GM21528 (cell line): ENCODE measurements around the gene MBOAT7.
"Not testable (repeated sequence)": the region's sequence is repeated elsewhere in the genome, so short reads cannot be mapped to it uniquely, and the experiment has no call there.

ENCODE experiments used
- ATAC-seq: cut with Tn5 transposase; IDR thresholded peaks from one replicate; pipeline ENCODE4 v1.9.1; 2021; ENCODE audit warnings: mild to moderate bottlenecking, moderate library complexity; ENCODE audit not compliant: unreplicated experiment, low FRiP score

MBOAT7 gene, protein sequence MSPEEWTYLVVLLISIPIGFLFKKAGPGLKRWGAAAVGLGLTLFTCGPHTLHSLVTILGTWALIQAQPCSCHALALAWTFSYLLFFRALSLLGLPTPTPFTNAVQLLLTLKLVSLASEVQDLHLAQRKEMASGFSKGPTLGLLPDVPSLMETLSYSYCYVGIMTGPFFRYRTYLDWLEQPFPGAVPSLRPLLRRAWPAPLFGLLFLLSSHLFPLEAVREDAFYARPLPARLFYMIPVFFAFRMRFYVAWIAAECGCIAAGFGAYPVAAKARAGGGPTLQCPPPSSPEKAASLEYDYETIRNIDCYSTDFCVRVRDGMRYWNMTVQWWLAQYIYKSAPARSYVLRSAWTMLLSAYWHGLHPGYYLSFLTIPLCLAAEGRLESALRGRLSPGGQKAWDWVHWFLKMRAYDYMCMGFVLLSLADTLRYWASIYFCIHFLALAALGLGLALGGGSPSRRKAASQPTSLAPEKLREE

DNA sequence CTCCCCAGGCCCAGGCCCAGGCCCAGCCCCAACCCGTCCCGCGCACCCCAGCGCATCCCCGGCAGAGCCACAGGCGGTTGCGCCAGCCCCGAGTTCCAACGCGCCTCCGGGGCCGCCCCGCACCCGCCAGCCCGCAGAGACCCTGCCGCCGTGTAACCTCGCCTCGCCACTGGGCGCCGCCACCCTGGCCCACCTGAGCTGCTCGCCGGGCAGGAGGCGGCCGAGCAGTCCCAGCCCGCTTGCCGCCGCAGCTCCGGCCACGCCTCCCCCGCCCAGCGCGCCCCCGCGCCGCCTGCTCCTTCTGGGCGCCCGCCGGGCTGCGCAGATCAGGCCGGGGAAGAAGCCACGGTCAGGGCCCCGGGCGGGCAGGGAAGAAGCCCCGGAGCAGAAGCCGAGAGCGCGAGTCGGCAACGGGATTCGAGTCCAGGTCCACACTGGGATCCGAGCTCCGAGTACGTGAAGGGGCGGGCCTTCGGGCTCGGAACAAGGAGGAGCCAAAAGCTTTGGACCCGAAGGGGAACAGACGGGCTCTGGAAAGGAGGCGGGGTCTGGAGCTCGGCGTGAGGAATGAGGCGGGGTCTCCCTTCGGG is at the start of gene MBOAT7:
Gene MBOAT7, minus strand, starts transcription at position 436 of the 590 bp plus-strand sequence. CDS start 1,072 bp downstream, outside the sequence.
- ATAC-seq, result peak; percentile 15

DNA sequence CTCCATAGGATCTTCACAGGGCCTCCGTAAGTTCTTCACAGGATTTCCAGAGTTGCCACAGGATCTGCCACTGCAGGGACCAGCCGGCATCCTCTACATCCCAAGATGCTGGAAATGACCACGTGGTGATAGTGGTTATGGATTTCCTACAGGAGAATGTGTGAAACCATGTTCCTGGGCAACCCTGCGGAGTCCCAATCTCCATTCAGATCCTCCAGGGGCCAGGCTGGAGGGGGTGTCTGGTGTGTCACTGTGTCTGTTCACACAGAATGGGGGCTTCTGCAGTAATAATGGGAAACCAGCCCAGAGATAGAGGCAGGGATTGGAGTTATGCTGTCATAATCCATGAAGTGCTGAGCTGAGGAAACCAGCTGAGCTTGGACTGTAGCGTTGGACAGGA is 44.6 kb upstream of the MBOAT7 start:
- ATAC-seq, result no peak

DNA sequence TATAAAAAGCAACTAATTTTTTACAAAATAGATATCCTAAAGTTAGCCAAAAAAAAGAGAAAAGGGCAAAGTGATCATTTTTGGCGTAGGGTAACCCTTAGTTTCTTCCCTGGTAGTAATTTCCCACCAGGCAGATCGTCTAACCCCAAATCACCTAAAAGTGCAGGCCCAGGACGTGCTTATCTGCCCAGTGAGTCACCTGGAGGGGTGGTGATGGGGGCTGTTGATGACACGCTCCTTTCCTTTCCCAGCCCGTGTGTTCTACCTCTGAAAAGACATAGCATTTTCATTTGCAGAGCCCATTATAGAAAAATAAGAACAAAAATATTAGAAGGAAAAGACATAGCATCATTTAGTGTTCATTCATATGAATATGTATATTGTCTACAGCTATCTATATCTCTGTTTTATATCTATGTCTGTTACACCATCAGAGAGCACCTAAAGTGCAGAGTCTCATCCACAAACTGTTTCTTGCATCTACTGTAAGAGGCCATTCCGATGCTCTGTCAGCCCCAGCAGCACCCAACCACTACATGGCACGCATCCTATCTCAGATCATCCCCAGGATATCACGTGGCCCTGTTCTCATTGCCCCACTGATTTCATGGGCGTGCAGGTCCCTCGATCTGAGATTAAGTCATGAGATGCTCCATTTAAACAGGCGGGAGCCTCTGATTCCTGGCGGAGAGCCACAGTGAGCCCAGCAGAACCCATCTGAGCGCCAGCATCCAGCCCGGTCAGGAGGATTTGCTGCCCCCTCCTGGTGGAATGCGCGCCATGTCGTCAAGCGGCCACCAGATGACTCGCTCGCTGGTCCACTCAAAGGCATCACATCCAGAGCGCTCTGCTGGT is 41.9 kb upstream of the MBOAT7 start:
- peak; percentile 75 for ATAC-seq

DNA sequence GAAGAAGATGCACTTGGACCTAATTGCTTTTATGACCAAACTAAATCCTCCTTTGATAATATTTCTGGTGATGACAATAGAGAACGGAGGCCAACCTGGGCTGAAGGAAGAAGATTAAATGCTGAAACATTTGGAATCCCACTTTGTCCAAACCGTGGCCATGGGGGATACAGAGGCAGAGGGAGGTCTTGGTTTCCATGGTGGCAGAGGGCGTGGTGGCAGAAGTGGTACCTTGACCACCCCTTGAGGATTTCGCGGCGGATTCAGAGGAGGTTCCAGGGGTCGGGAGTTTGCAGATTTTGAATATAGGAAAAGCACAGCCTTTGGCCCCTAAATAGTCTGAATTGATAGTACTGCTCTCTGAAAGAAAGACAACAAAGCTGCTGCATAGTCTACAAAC is 40.7 kb upstream of the MBOAT7 start:
- ATAC-seq, result no peak

DNA sequence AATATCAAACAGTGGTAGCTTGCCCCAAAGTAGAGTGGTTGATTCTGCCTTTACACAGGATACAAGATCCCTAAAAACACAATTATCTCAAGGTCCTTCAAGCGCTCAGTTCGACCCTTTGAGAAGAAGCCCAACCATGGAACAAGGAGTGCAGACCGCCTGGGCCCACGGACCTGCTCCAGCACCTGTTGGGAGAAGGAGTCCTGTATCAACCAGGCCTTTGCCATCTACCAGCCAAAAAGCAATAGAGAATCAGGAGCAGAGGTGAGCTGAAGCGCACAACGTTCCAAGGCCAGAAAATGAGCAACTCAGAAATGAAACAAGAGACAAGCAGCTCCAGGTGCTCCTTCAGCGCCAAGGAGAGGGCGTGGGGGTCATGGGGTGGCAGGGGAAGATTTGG is 39.8 kb upstream of the MBOAT7 start:
- no peak for ATAC-seq

DNA sequence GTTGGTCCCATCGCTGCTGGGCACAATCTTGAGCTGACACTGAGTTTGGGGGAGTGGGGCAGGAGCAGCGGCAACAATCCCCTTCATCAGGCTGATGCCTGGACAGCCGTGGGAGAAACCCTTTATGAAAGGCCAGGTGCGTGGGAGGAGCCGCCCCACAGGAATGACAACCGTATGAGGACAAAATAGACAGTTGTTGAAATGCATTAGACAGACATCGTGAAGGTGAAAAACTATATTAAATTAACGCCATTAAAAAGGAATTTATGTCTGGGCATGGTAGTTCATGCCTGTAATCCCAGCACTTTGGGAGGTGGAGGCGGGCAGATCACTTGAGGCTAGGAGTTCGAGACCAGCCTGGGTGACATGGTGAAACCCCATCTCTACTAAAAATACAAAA is 35.2 kb upstream of the MBOAT7 start:
- ATAC-seq, result not testable (repeated sequence)

DNA sequence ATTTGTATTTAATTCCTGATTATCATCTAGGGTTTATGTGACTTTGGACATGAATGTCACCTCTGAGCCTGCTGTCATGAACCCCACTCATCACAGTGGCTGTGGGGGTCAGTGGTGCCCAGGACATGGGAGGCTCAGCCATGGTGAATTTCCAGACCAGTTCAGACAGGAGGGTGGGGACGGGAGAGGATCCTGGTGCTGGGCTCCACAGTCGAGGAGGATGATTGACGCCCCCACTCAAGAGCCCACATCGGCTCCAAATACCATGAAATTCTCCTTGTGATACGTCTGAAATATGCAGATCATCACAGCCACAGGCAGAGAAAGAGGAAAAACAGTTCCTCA is 34.5 kb upstream of the MBOAT7 start:
- ATAC-seq, result not testable (repeated sequence)

DNA sequence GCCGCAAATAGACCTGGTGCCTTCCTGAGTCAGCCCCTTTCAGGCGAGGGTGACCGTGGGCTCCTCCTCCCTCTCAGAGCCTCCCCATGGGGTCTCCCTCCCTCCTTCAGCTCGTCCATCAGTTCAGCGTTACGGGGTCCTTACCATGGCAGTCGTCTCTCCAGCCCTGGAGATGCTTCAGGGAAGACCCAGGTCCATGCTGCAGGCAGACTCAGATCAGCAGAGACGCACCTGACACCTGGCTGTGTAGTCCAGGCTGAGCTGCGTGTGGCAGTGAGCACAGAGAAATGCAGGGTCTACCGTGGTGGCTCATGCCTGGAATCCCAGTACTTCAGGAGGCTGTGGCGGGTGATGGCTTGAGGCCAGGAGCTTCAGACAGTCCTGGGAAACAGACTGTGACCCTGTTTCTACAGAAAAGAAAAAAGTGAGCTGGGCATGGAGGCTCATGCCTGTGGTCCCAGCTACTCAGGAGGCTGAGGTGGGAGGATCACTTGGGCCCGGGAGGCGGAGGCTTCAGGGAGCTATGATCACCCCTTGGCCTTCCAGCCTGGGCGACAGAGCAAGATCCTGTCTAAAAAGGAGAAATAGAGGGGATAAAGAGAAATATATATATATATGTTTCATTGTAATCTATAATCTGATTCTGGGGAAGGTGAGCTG is 34.0 kb upstream of the MBOAT7 start:
- ATAC-seq, result not testable (repeated sequence)

DNA sequence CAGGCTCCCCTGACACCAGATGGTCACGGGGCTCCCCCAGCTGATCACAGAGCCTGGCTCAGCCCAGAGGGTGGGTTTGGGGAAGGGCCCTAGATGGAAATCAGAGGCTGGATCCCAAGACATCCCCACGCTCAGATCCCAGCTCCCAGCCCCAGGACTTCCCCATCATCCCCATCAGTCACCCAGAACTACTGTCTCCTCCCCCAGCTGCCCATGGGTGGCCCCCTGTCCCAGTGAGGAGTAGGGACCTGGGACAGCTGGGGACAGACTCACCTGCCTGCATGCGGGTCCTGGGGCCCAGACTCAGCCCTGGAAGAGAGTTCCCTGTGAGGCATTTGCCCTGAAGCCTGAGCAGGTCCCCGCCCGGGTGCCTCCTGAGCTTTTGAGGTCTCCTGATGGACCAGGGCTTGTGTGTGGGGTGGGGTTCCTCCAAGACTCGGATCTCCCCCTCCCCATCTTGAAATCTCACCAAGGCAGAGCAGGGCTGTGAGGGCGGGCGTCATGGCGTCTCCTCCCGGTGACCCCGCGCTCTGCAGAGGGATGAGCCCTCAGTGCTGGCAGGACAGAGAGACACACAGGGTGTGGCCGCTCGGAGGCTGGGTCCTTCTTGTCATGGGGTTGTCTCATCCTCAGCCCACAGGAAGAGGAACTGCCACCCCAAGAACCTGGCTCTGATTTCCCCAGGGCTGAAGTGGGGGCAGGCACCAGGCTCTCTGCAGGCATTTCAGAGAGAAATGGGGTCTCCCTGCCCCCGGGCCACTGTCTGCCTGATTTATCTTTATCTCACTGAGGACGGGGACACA is 33.3 kb upstream of the MBOAT7 start, which contains the start of gene LILRB3:
Gene LILRB3, minus strand, starts transcription at position 534 of the 803 bp plus-strand sequence. Its CDS starts 31 bp downstream, at position 503.
- ATAC-seq, result not testable (repeated sequence)

DNA sequence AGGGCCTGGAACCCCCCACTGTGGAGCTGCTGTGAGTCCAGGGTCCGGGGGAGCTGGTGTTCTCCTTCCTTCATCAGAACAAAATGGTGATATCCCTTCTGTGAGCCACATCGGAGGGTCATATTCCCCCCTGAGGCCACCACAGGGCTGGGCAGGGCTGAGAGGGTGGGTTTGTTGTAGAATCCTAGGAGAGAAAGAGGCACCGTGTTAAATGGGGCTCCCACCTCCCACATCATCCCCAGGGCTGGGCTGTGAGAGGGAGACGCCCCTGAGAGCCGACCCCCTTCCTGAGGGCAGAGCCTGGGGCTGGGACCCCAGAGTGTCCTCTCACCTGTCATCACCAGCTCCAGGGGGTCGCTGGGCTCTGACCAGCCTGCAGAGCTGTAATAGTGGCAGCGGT is 32.6 kb upstream of the MBOAT7 start:
- ATAC-seq, result not testable (repeated sequence)

DNA sequence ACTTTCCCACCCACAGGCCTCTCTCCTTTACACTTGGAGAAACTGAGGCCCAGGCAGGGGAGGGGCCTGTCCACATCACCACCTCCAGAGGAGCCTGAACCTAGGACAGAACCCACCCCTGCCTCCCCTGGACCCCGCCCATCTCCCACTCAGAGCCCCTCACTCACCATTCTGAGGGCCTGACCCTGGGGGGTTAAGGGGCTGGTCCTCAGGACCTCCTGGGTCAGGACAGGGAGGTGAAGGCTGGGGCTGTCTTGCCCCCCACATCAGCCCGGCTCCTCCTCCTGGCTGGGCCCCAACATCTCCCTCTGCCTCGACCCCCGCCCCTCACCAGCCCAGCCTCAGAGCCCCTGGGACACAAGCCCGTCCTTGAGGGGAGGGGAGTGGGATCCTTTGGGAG is 30.3 kb upstream of the MBOAT7 start:
- not testable (repeated sequence) for ATAC-seq

DNA sequence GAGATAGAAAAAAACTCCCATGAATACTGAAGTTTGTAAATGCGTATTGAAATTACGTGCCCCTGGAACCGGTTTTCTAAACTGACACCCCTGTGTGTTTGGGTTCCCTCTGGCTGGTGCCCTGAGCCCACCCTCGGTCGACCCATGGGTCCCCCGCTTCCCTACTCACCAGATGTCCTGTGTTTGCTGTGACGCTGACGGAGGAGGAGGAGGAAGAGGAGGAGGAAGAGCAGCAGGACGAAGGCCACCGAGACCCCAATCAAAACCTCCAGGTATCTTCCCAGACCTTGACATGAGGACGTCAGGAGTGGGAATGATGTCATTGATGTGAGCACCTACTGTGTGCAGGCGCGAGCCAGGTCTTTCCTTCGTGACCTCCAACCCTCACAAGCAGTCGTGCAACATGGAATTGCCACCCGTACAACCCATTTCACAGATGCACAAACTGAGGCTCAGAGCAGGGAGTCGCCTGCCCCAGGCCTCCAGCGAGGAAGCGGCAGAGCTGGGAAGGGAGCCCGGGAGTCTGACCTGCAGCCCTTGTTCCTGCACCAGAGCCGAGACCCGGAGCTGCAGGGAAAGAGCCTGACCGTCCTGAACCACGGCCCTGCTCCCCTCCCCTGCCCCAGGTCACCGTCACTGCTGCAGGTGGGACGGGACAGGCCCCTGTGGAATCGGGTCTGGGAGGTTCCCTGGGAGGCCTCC is 29.7 kb upstream of the MBOAT7 start:
- no peak for ATAC-seq

DNA sequence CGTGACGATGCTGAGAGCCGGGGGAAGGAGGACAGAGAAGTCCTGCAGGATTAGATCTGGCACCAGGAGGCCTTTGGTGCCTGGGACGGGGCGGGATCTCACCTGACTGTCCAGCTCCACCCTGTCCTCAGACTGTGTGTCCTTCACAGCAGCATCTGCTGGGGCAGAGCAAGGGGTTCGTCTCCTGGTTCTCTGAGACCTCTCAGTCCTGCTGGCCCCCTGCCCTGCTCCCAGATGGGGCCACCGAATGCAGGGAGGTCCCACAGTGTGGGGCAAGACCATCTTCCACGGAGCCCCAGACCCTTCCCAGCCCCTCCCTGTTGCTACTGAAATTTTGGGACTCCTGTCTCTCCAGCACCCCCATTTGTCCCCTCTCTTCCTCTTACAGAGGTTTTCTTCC is 28.9 kb upstream of the MBOAT7 start:
- ATAC-seq, result no peak

DNA sequence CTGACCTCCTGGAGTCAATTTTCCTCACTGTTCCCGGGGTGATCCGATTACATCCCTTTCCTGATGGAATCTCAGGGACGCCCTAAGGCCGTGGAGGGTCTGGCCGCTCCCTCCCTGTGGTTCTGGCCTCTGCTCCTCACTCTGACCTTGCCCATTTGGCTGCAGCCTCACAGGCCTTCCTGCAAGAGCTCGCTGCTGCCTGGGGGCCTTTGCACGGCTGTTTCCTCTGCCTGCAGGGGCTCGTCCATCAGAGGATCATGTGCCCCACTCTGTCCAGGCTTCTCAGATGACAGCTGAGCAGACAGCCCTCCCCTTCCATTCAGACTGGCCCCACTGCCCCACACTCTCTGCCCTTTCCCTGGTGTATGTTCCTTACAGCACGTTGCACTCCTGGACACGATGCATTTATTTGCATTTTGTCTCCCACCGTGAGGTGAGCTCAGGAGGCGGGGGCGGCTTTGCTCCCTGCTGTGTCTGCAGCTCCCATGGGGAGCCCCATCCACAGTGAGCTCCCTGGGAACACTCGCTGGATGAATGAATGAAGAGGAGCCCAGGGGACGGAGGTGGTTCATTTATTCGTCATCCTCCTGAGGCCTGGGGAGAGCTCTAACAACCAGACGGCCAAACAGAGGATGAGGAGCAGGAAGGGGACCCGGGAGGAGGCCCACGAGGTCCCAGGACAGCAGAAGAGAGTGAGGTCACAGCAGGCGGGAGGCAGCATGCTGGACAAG is 28.3 kb upstream of the MBOAT7 start:
- ATAC-seq, result not testable (repeated sequence)

DNA sequence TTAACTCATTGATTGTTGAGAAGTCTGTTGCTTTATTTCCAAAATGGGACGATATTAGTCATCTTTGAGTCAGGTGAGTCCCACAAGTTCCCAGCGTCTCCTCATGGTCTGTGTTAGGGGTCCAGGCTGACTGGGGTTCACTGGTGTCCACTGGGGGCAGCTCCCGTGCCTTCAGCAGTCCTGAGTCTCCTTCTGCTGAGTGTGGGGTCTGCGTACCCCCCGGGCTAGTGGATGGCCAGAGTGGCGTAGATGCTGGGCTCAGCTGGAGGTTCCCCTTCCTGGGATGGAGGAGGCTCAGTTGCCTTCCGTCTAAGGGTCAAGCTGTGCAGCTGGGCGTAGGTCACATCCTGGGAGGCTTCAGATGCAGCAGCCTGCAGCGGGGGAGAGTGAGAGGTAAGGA is 27.5 kb upstream of the MBOAT7 start:
- ATAC-seq, result no peak

DNA sequence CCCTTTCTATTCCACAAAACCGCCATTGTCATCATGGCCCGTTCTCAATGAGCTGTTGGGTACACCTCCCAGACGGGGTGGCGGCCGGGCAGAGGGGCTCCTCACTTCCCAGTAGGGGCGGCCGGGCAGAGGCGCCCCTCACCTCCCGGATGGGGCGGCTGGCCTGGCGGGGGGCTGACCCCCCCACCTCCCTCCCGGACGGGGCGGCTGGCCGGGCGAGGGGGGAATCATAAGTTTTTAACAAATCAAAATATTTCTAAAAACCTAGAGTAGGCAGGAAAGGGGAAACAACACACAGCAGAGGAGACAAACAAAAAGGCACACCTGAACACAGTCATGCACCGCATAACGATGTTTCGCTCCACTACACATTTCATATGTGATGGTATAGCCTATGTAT is 25.4 kb upstream of the MBOAT7 start:
- ATAC-seq, result not testable (repeated sequence)

DNA sequence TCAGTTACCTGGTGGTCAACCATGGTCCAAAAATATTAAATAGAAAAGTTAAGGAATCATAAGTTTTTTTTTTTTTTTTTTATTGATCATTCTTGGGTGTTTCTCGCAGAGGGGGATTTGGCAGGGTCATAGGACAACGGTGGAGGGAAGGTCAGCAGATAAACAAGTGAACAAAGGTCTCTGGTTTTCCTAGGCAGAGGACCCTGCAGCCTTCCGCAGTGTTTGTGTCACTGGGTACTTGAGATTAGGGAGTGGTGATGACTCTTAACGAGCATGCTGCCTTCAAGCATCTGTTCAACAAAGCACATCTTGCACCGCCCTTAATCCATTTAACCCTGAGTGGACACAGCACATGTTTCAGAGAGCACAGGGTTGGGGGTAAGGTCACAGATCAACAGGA is 24.8 kb upstream of the MBOAT7 start:
- not testable (repeated sequence) for ATAC-seq

DNA sequence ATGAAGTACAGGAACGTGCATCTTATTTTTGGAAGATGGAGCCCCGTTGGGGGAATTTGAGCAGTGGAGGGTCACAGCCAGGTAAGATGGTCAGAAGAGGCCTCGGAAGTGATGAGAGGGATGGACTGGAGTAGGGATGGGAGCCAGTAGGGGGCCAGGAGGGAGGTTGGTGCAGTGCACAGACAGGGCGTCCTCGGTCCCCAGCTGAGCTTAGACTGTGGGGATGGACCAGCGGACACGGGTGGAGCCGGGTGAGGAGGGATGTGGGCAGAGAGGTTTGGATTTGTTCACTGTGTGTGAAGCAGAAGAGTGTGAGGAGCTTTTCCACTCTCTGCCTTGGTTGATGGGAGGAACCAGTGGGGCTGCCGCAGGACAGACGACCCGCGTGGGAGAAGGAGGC is 21.9 kb upstream of the MBOAT7 start:
- ATAC-seq, result no peak
